ENCODE data around the gene MED27.

MED27 gene

GRCh38 chr9:131912671-131913070, 167.0 kb downstream of the MED27 start:
- no peak for DNase-seq

GRCh38 chr9:131912069-131912468, 167.6 kb downstream of the MED27 start:
- DNase-seq: no peak

- DNase-seq: no peak
These were observed 169.1 kb downstream of the MED27 start for GRCh38 chr9:131910572-131910971.

- no peak for DNase-seq
These were observed 174.5 kb downstream of the MED27 start for GRCh38 chr9:131905144-131905543.

- no peak for DNase-seq
These were observed 180.1 kb downstream of the MED27 start for GRCh38 chr9:131899296-131900228.

GRCh38 chr9:131892902-131893500, 186.7 kb downstream of the MED27 start:
- DNase-seq: no peak

- peak; percentile 97 for DNase-seq
These were observed 187.4 kb downstream of the MED27 start for GRCh38 chr9:131892162-131892707.

- DNase-seq: no peak
These were observed 188.1 kb downstream of the MED27 start for GRCh38 chr9:131891598-131891997.

- DNase-seq: peak; percentile 57
These were observed 190.0 kb downstream of the MED27 start for GRCh38 chr9:131889437-131890251.

GRCh38 chr9:131888923-131889322, 190.7 kb downstream of the MED27 start:
- DNase-seq: no peak

- DNase-seq: no peak
These were observed 192.0 kb downstream of the MED27 start for GRCh38 chr9:131887680-131888079.

GRCh38 chr9:131886826-131887225, 192.8 kb downstream of the MED27 start:
- DNase-seq: no peak

- peak; percentile 100 for DNase-seq
These were observed 194.5 kb downstream of the MED27 start for GRCh38 chr9:131885144-131885609.

- no peak for DNase-seq
These were observed 195.4 kb downstream of the MED27 start for GRCh38 chr9:131884222-131884621.

GRCh38 chr9:131880833-131881583, 198.7 kb downstream of the MED27 start:
- DNase-seq: no peak

- DNase-seq: no peak
These were observed 199.8 kb downstream of the MED27 start for GRCh38 chr9:131879911-131880290.

GRCh38 chr9:131879181-131879910, 200.3 kb downstream of the MED27 start:
- DNase-seq: no peak

GRCh38 chr9:131876486-131876885, 203.2 kb downstream of the MED27 start:
- no peak for DNase-seq

GRCh38 chr9:131875828-131876485, 203.7 kb downstream of the MED27 start:
- DNase-seq: no peak

- no peak for DNase-seq
These were observed 204.6 kb downstream of the MED27 start for GRCh38 chr9:131874916-131875670.
